Liver (tissue), 9 donors: ENCODE measurements around the gene ZNF502. TPM values are rescaled to one million over a fixed set of nuclear protein-coding genes. Genes with fewer than 3 reads are reported as not detected.

Source experiments
- DNase-seq: peaks from one replicate; pipeline ENCODE4 v3.0.0-alpha.2; 2017; ENCODE audit warnings: low spot score
- H3K27ac ChIP-seq, 2 donors: one replicate each; pipeline ENCODE4 v1.7.0; 2013; ENCODE audit warnings: inconsistent platforms in 2 of 2, low read length in 2 of 2, control low read depth in 1 of 2, low read depth in 1 of 2, mild to moderate bottlenecking in 1 of 2
- H3K27me3 ChIP-seq, 4 donors: one replicate each; pipeline versions ENCODE4 v1.6.1 to v1.7.0; 2013; ENCODE audit warnings: low read length in 3 of 4, inconsistent platforms in 1 of 4, mild to moderate bottlenecking in 1 of 4, moderate library complexity in 1 of 4; ENCODE audit not compliant: control insufficient read depth in 4 of 4, insufficient read depth in 4 of 4
- H3K36me3 ChIP-seq, 4 donors: one replicate each; pipeline versions ENCODE4 v1.6.1 to v1.7.0; 2013; ENCODE audit warnings: low read length in 3 of 4, mild to moderate bottlenecking in 3 of 4, low read depth in 1 of 4, moderate library complexity in 1 of 4; ENCODE audit not compliant: control insufficient read depth in 4 of 4, insufficient read depth in 3 of 4
- H3K4me1 ChIP-seq, 4 donors: one replicate each; pipeline versions ENCODE4 v1.6.1 to v1.7.0; 2013; ENCODE audit warnings: low read length in 3 of 4, mild to moderate bottlenecking in 3 of 4, moderate library complexity in 1 of 4; ENCODE audit not compliant: control insufficient read depth in 4 of 4, insufficient read depth in 4 of 4
- H3K4me3 ChIP-seq, 3 donors: one replicate each; pipeline versions ENCODE4 v1.6.1 to v1.7.0; 2013; ENCODE audit warnings: low read length in 3 of 3, control low read depth in 1 of 3, low read depth in 1 of 3, mild to moderate bottlenecking in 1 of 3
- H3K9ac ChIP-seq, 2 donors: one replicate each; pipeline ENCODE4 v1.7.0; 2013; ENCODE audit warnings: low read length in 2 of 2, mild to moderate bottlenecking in 2 of 2, moderate library complexity in 2 of 2, control low read depth in 1 of 2, low read depth in 1 of 2
- H3K9me3 ChIP-seq, 4 donors: one replicate each; pipeline versions ENCODE4 v1.6.1 to v1.7.0; 2013; ENCODE audit warnings: low read length in 3 of 4; ENCODE audit not compliant: control insufficient read depth in 4 of 4
- ATF3 ChIP-seq: IDR thresholded peaks from 2 replicates; pipeline ENCODE4 v1.6.1; 2016; ENCODE audit warnings: antibody characterized with exemption
- CTCF ChIP-seq: fragments of 150-350 bp; IDR thresholded peaks from 2 replicates; pipeline ENCODE4 v1.5.1; 2017; ENCODE audit warnings: improper control_type of control experiment, low read depth, low read length; ENCODE audit not compliant: missing input control
- GABPA ChIP-seq, 2 donors: IDR thresholded peaks in 1 of 2; conservative IDR thresholded peaks in 1 of 2; 2 replicates each; pipeline ENCODE4 v1.6.1; 2016; ENCODE audit warnings: antibody characterized with exemption in 2 of 2, mild to moderate bottlenecking in 1 of 2, moderate library complexity in 1 of 2
- HNF4A ChIP-seq, 2 donors: conservative IDR thresholded peaks; 2 replicates each; pipeline ENCODE4 v1.6.1; 2016; ENCODE audit warnings: antibody characterized with exemption in 2 of 2, mild to moderate bottlenecking in 2 of 2
- HNF4G ChIP-seq: IDR thresholded peaks from 2 replicates; pipeline ENCODE4 v1.6.1; 2016; ENCODE audit warnings: antibody characterized with exemption
- JUND ChIP-seq, 2 donors: IDR thresholded peaks; 2 replicates each; pipeline ENCODE4 v1.6.1; 2016; ENCODE audit warnings: antibody characterized with exemption in 2 of 2
- NR2F2 ChIP-seq: IDR thresholded peaks from 2 replicates; pipeline ENCODE4 v1.6.1; 2016; ENCODE audit warnings: antibody characterized with exemption
- RAD21 ChIP-seq, 2 donors: IDR thresholded peaks; 2 replicates each; pipeline ENCODE4 v1.6.1; 2016; ENCODE audit warnings: antibody characterized with exemption in 2 of 2, mild to moderate bottlenecking in 2 of 2
- REST ChIP-seq: IDR thresholded peaks from 2 replicates; pipeline ENCODE4 v1.6.1; 2016; ENCODE audit warnings: antibody characterized with exemption, mild to moderate bottlenecking
- RXRA ChIP-seq, 2 donors: IDR thresholded peaks; 2 replicates each; pipeline ENCODE4 v1.6.1; 2017 to 2018; ENCODE audit warnings: antibody characterized with exemption in 2 of 2, mild to moderate bottlenecking in 1 of 2
- SP1 ChIP-seq: IDR thresholded peaks from 2 replicates; pipeline ENCODE4 v1.6.1; 2018; ENCODE audit warnings: antibody characterized with exemption, mild to moderate bottlenecking
- TAF1 ChIP-seq: conservative IDR thresholded peaks from 2 replicates; pipeline ENCODE4 v1.6.1; 2016; ENCODE audit warnings: antibody characterized with exemption, mild to moderate bottlenecking
- YY1 ChIP-seq: IDR thresholded peaks from 2 replicates; pipeline ENCODE4 v1.6.1; 2016; ENCODE audit warnings: antibody characterized with exemption, mild to moderate bottlenecking
- WGBS: extraction: QIAGEN DNeasy Blood & Tissue Kit; methylation state at CpG from one replicate; pipeline ENCODE4 v1.1.7; 2013; 5-methylcytosine and 5-hydroxymethylcytosine counted together
- polyA plus RNA-seq, 2 donors: library from polyadenylated mRNA; stranded (reverse) in 1 of 2; unstranded in 1 of 2; fragments of 200-250 nt in 1 of 2; fragments of >200 nt in 1 of 2; fragmentation: Nextera tagmentation in 1 of 2; extraction: Ambion mirVana in 1 of 2; gene quantifications; one replicate each; pipeline versions ENCODE4 v1.2.1 to v1.2.3, GENCODE V29; 2013 to 2015
- total RNA-seq, 2 donors: library from RNA; depleted of rRNA; stranded (reverse); fragments of >200 nt; gene quantifications; one replicate each; pipeline ENCODE4 v1.2.3, GENCODE V29; 2014
- TF ChIP-seq, protein P1 (sequence below): IDR thresholded peaks from 2 replicates; pipeline ENCODE4 v1.6.1; 2016; ENCODE audit warnings: antibody characterized with exemption
- donor health status: healthy.
- donor health status: healthy.
- donor health status: healthy.
- donor health status: healthy.
- donor health status: healthy.

ZNF502 gene
- total RNA-seq, result 1 to 10 TPM; 1.7 to 2.1 TPM
- polyA plus RNA-seq, result under 1 TPM; 0.75 to 0.89 TPM

DNA sequence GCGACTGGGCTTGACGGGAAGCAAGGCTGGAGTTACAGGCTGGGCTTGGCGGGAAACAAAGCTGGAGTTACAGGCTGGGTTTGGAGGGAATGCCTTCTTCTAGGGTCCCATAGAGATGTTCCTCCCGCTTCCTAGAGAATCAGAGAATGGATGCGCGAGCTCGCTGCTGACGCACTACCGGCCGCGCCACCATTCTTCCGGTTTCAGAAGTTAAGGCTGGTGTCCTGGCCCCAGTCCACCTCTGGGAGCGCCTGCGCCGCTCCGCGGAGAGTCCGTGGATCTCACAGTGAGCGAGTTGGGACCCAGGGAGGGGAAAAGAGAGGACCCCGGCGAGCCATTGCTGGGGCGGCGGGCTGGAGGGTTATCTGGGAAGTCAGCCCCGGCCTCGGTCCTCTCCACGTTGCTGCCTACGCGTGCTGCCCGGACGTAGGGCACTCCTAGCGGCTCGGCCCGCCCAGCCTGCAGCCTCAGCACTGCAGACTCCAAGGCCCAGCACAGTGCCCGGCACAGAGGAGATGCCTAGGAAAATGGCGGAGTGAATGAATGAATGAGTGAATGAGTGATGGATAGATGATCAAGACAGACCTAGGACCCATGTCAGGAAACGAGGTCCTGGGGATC lies at the start of gene ZNF502:
ZNF502 (plus strand) TSS at position 206 of the 621 bp plus-strand sequence. CDS start 7,602 bp downstream, outside the sequence.
- peak; percentile 77 for DNase-seq
- Histone ChIP-seq H3K27me3 (peaks cover 0 to 3% (median 1%) of the 10 kb centered on the region in 4 donors), H3K9ac (peak within 1 kb of the TSS in 1 of 2 donors; percentile 39), H3K4me1 (peaks cover 0 to 12% (median 2%) of the 10 kb centered on the region in 4 donors), H3K4me3 (peak within 1 kb of the TSS; percentile 73 to 96 (median 78)), H3K9me3 (peaks cover 22 to 33% (median 28%) of the 10 kb centered on the region in 4 donors), H3K27ac (peak within 1 kb of the TSS in 1 of 2 donors; percentile 61), H3K36me3 (peaks cover 0 to 5% (median 1%) of the 10 kb centered on the region in 4 donors)
- WGBS, result 5% methylated on average over 36 of the region's 36 CpGs
- TF ChIP-seq TAF1 (peak; percentile 18), RAD21 (IDR thresholded peaks at IDR 0.05) (peak; percentile 20 to 59), HNF4G (no peak), RXRA (IDR thresholded peaks at IDR 0.05) (peak in 1 of 2 donors; percentile 10), GABPA (IDR thresholded peaks at IDR 0.05 in 1 of 2, conservative IDR thresholded peaks at IDR 0.05 in 1 of 2) (peak; percentile 85 to 97), CTCF (peak; percentile 22), YY1 (peak; percentile 91)
- TF ChIP-seq, protein P1, sequence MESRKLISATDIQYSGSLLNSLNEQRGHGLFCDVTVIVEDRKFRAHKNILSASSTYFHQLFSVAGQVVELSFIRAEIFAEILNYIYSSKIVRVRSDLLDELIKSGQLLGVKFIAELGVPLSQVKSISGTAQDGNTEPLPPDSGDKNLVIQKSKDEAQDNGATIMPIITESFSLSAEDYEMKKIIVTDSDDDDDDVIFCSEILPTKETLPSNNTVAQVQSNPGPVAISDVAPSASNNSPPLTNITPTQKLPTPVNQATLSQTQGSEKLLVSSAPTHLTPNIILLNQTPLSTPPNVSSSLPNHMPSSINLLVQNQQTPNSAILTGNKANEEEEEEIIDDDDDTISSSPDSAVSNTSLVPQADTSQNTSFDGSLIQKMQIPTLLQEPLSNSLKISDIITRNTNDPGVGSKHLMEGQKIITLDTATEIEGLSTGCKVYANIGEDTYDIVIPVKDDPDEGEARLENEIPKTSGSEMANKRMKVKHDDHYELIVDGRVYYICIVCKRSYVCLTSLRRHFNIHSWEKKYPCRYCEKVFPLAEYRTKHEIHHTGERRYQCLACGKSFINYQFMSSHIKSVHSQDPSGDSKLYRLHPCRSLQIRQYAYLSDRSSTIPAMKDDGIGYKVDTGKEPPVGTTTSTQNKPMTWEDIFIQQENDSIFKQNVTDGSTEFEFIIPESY, result no peak

GRCh38 chr3:44665173-44665572 lies 47.3 kb upstream of the ZNF502 start:
- Histone ChIP-seq H3K9me3 (peaks cover 2 to 17% (median 9%) of the 10 kb centered on the region in 4 donors), H3K4me1 (no peaks in the 10 kb centered on the region), H3K27ac (no peak overlapping the region), H3K27me3 (no peaks in the 10 kb centered on the region), H3K9ac (no peak overlapping the region), H3K4me3 (no peak overlapping the region), H3K36me3 (peaks cover 2 to 8% (median 5%) of the 10 kb centered on the region in 4 donors)
- WGBS, result 98% methylated on average over 3 of the region's 3 CpGs
- DNase-seq, result no peak
- no peak for TF ChIP-seq TAF1
- TF ChIP-seq RXRA (IDR thresholded peaks at IDR 0.05), result no peak
- TF ChIP-seq JUND (IDR thresholded peaks at IDR 0.05), result no peak
- TF ChIP-seq SP1, result no peak
- no peak for TF ChIP-seq HNF4A (conservative IDR thresholded peaks at IDR 0.05)
- no peak for TF ChIP-seq YY1
- TF ChIP-seq GABPA (IDR thresholded peaks at IDR 0.05 in 1 of 2, conservative IDR thresholded peaks at IDR 0.05 in 1 of 2), result no peak
- no peak for TF ChIP-seq ATF3
- TF ChIP-seq REST, result no peak
- TF ChIP-seq NR2F2, result no peak
